Medulla oblongata (tissue), 1 donor: ENCODE data around the gene ESR1.
A peak's percentile ranks its signal among the peaks of the same experiment; 100 is the strongest.

ENCODE experiments used
- DNase-seq: peaks from one replicate; pipeline ENCODE4 v3.0.0-alpha.2; 2015; ENCODE audit errors: extremely low spot score

Gene ESR1

GRCh38 chr6:152094992-152095592, 287.6 kb downstream of the ESR1 start:
- no peak for DNase-seq

- no peak for DNase-seq
Measured at GRCh38 chr6:152096863-152097496, 289.5 kb downstream of the ESR1 start.

GRCh38 chr6:152098683-152099082, 291.2 kb downstream of the ESR1 start:
- no peak for DNase-seq

GRCh38 chr6:152099446-152100182, 292.1 kb downstream of the ESR1 start:
- DNase-seq = no peak

GRCh38 chr6:152100183-152100618, 292.7 kb downstream of the ESR1 start:
- no peak for DNase-seq

GRCh38 chr6:152107973-152108372, 300.5 kb downstream of the ESR1 start:
- DNase-seq = no peak

GRCh38 chr6:152110886-152111820, 303.7 kb downstream of the ESR1 start:
- no peak for DNase-seq

GRCh38 chr6:152112491-152113261, 305.2 kb downstream of the ESR1 start:
- DNase-seq = peak; percentile 54

- DNase-seq = no peak
Measured at GRCh38 chr6:152117156-152118133, 310.0 kb downstream of the ESR1 start.

- no peak for DNase-seq
Measured at GRCh38 chr6:152118224-152118623, 310.7 kb downstream of the ESR1 start.

- no peak for DNase-seq
Measured at GRCh38 chr6:152118678-152119077, 311.2 kb downstream of the ESR1 start.

- DNase-seq = no peak
Measured at GRCh38 chr6:152119831-152120230, 312.3 kb downstream of the ESR1 start.

GRCh38 chr6:152121910-152122309, 314.4 kb downstream of the ESR1 start:
- DNase-seq = peak; percentile 63

GRCh38 chr6:152122434-152122833, 315.0 kb downstream of the ESR1 start:
- no peak for DNase-seq

GRCh38 chr6:152123076-152123475, 315.6 kb downstream of the ESR1 start:
- DNase-seq = no peak

- peak; percentile 76 for DNase-seq
Measured at GRCh38 chr6:152124429-152125074, 317.1 kb downstream of the ESR1 start.

GRCh38 chr6:152127432-152128165, 320.1 kb downstream of the ESR1 start:
- no peak for DNase-seq

- no peak for DNase-seq
Measured at GRCh38 chr6:152129691-152130151, 322.2 kb downstream of the ESR1 start.

GRCh38 chr6:152130441-152130840, 323.0 kb downstream of the ESR1 start:
- DNase-seq = no peak
